Body of pancreas (tissue), 4 donors: Measurements from ENCODE around the gene RUFY3. TPM values are rescaled to one million over a fixed set of nuclear protein-coding genes. Genes with fewer than 3 reads are reported as not detected.

Source experiments
- ATAC-seq: fragments of 150-250 bp; one replicate; pipeline ENCODE4 v1.9.1; 2016
- DNase-seq, 4 donors: peaks; one replicate each; pipeline ENCODE4 v3.0.0-alpha.2; 2019
- H3K27ac ChIP-seq, 4 donors: fragments of 200-600 bp; sonication (generic); 1 replicate in 3 of 4; 2 replicates in 1 of 4; pipeline versions ENCODE4 v1.5.1 to v1.6.1; 2016 to 2019; ENCODE audit warnings: mild to moderate bottlenecking in 1 of 4, mixed read lengths in 1 of 4, moderate library complexity in 1 of 4
- H3K27me3 ChIP-seq, 2 donors: fragments of 200-600 bp; sonication (generic); one replicate each; pipeline ENCODE4 v1.6.0; 2016; ENCODE audit warnings: mild to moderate bottlenecking in 1 of 2
- H3K36me3 ChIP-seq, 2 donors: fragments of 200-600 bp; sonication (generic); replicated peaks in 1 of 2; 2 replicates each; pipeline ENCODE4 v1.5.1; 2016; ENCODE audit warnings: low read depth in 2 of 2; ENCODE audit not compliant: insufficient read depth in 1 of 2
- H3K4me1 ChIP-seq: fragments of 200-600 bp; sonication (generic); one replicate; pipeline ENCODE4 v1.6.0; 2016
- H3K4me3 ChIP-seq, 2 donors: fragments of 200-600 bp; sonication (generic); 1 replicate in 1 of 2; 2 replicates in 1 of 2; pipeline ENCODE4 v1.5.1; 2016 to 2019
- H3K9me3 ChIP-seq, 3 donors: fragments of 200-600 bp; sonication (generic); 1 replicate in 2 of 3; 2 replicates in 1 of 3; pipeline ENCODE4 v1.5.1; 2016
- CTCF ChIP-seq, 7 experiments: fragments of 450-650 bp in 4 of 7; fragments of 200-600 bp in 3 of 7; sonication (generic) in 3 of 7; IDR thresholded peaks; one replicate each; pipeline ENCODE4 v1.5.1; 2016 to 2019; ENCODE audit warnings: antibody characterized with exemption in 7 of 7
- POLR2A ChIP-seq, 3 donors: fragments of 450-650 bp; IDR thresholded peaks; one replicate each; pipeline ENCODE4 v1.6.1; 2016; ENCODE audit warnings: antibody characterized with exemption in 3 of 3, mild to moderate bottlenecking in 2 of 3
- WGBS, 2 donors: methylation state at CpG; one replicate each; pipeline ENCODE4 v1.1.5; 2017; 5-methylcytosine and 5-hydroxymethylcytosine counted together
- intact Hi-C: fragments of 100-400 bp; cut with DNase I; formaldehyde crosslinking; loops from one replicate; pipeline ENCODE4 v1.15.1; 2023
- total RNA-seq, 2 donors: library from RNA; depleted of rRNA; stranded (reverse); fragments of >200 nt; gene quantifications; one replicate each; pipeline ENCODE4 v1.1.0, GENCODE V29; 2016

Gene RUFY3
- total RNA-seq, 2 donors from 2014 or later, result 46.4 to 62.6 TPM

- no peak for TF ChIP-seq POLR2A (IDR thresholded peaks at IDR 0.05)
- TF ChIP-seq CTCF (IDR thresholded peaks at IDR 0.05), result no peak
- peaks cover 7 to 45% of the 10 kb centered on the region in 2 donors for H3K36me3 ChIP-seq
Measured at GRCh38 chr4:70830054-70830453, 108.3 kb downstream of the RUFY3 start.

GRCh38 chr4:70831293-70831692, 109.5 kb downstream of the RUFY3 start:
- no peak overlapping the region for H3K27ac ChIP-seq
- H3K4me1 ChIP-seq, result peaks cover 5% of the 10 kb centered on the region
- TF ChIP-seq POLR2A (IDR thresholded peaks at IDR 0.05) (no peak), CTCF (IDR thresholded peaks at IDR 0.05) (no peak)
- intact Hi-C loops, result no loop called here
- ATAC-seq (no peak), DNase-seq (no peak)
- 85 to 93% methylated on average over 4 of the region's 4 CpGs for WGBS, 2 donors
- peaks cover 0 to 36% of the 10 kb centered on the region in 2 donors for H3K36me3 ChIP-seq
- H3K4me3 ChIP-seq, result no peak overlapping the region
- H3K27me3 ChIP-seq, result no peaks in the 10 kb centered on the region
- no peaks in the 10 kb centered on the region for H3K9me3 ChIP-seq

More at GRCh38 chr4:70830054-70830453, 108.3 kb downstream of the RUFY3 start:
- H3K27me3 ChIP-seq, result no peaks in the 10 kb centered on the region
- H3K9me3 ChIP-seq, result no peaks in the 10 kb centered on the region
- 89 to 96% methylated on average over 9 of the region's 9 CpGs for WGBS, 2 donors
- ATAC-seq (no peak), DNase-seq (no peak)
- H3K4me1 ChIP-seq, result no peaks in the 10 kb centered on the region
- no peak overlapping the region for H3K27ac ChIP-seq
- intact Hi-C loops, result no loop called here
- no peak overlapping the region for H3K4me3 ChIP-seq

GRCh38 chr4:70833675-70834074, 111.9 kb downstream of the RUFY3 start:
- H3K4me3 ChIP-seq, result no peak overlapping the region
- no peak for DNase-seq
- H3K36me3 ChIP-seq, result peaks cover 0 to 27% of the 10 kb centered on the region in 2 donors
- H3K27me3 ChIP-seq, result no peaks in the 10 kb centered on the region
- TF ChIP-seq POLR2A (IDR thresholded peaks at IDR 0.05), result no peak
- WGBS, 2 donors, result 95 to 100% methylated on average over 1 of the region's 1 CpG
- H3K9me3 ChIP-seq, result no peaks in the 10 kb centered on the region
- no peak for ATAC-seq
- H3K27ac ChIP-seq, result no peak overlapping the region
- intact Hi-C loops, result no loop called here
- peaks cover 27% of the 10 kb centered on the region for H3K4me1 ChIP-seq

- 39 to 56% methylated on average over 2 of the region's 2 CpGs for WGBS, 2 donors
Measured at GRCh38 chr4:70836081-70836480, 114.3 kb downstream of the RUFY3 start.

GRCh38 chr4:70838204-70838603, 116.4 kb downstream of the RUFY3 start:
- intact Hi-C loops, result no loop called here
- no peak for TF ChIP-seq CTCF (IDR thresholded peaks at IDR 0.05)
- TF ChIP-seq POLR2A (IDR thresholded peaks at IDR 0.05), result no peak
- no peak for DNase-seq
- Histone ChIP-seq H3K27me3 (no peaks in the 10 kb centered on the region), H3K4me3 (peak overlapping the region in 1 of 2 donors; percentile 86), H3K4me1 (peaks cover 36% of the 10 kb centered on the region), H3K27ac (peak overlapping the region in 3 of 4 donors; percentile 95 to 98 (median 96)), H3K36me3 (peaks cover 0 to 6% of the 10 kb centered on the region in 2 donors), H3K9me3 (no peaks in the 10 kb centered on the region)
- WGBS, 2 donors, result 8 to 27% methylated on average over 4 of the region's 4 CpGs
- no peak for ATAC-seq

More at GRCh38 chr4:70836081-70836480, 114.3 kb downstream of the RUFY3 start:
- no peak for DNase-seq
- TF ChIP-seq POLR2A (IDR thresholded peaks at IDR 0.05), result no peak
- no peak for TF ChIP-seq CTCF (IDR thresholded peaks at IDR 0.05)
- peaks cover 0 to 18% of the 10 kb centered on the region in 2 donors for H3K36me3 ChIP-seq
- no peaks in the 10 kb centered on the region for H3K27me3 ChIP-seq
- peaks cover 27% of the 10 kb centered on the region for H3K4me1 ChIP-seq
- intact Hi-C loops, result no loop called here
- H3K27ac ChIP-seq, result no peak overlapping the region
- ATAC-seq, result no peak
- no peak overlapping the region for H3K4me3 ChIP-seq
- no peaks in the 10 kb centered on the region for H3K9me3 ChIP-seq
